PC-9 (cell line): Measurements from ENCODE around the gene DLG2. TPM values are rescaled to one million over a fixed set of nuclear protein-coding genes. Genes with fewer than 3 reads are reported as not detected.

Experiments
- BruUV-seq: library from RNA; stranded (reverse); fragments of 400-500 nt; replicated peaks from 2 replicates; lab custom pipeline; 2021; lab: Mats Ljungman, UMichigan
- CTCF ChIA-PET: fragments of 300-600 bp; sonication (Branson Sonifier 250); formaldehyde crosslinking; loops from one replicate; lab custom pipeline; 2022; ENCODE audit warnings: antibody characterized with exemption; lab: Charles Lee
- POLR2A ChIA-PET: fragments of 300-600 bp; sonication (Branson Sonifier 250); formaldehyde crosslinking; loops from one replicate; lab custom pipeline; 2022; ENCODE audit warnings: antibody characterized with exemption; ENCODE audit not compliant: unreplicated experiment; lab: Charles Lee
- DNase-seq, 2 experiments: peaks; one replicate each; pipeline versions ENCODE4 v3.0.0 to v3.0.0-alpha.2; 2015 to 2022; ENCODE audit warnings: mixed read lengths in 1 of 2
- H2AFZ ChIP-seq: fragments of 200-600 bp; sonication (generic); 2 replicates; pipeline ENCODE4 v1.8.1; 2017; ENCODE audit warnings: antibody characterized with exemption
- H3F3A ChIP-seq: fragments of 200-600 bp; sonication (generic); 2 replicates; pipeline ENCODE4 v1.8.1; 2017; ENCODE audit warnings: antibody characterized with exemption, mild to moderate bottlenecking, low read depth; ENCODE audit not compliant: insufficient read depth
- H3K27ac ChIP-seq: fragments of 200-600 bp; sonication (generic); 2 replicates; pipeline ENCODE4 v1.6.1; 2016; ENCODE audit warnings: mixed run types
- H3K27me3 ChIP-seq: fragments of 200-600 bp; sonication (generic); 2 replicates; pipeline ENCODE4 v1.6.1; 2016; ENCODE audit warnings: low read depth, mixed run types; ENCODE audit not compliant: insufficient read depth
- H3K36me3 ChIP-seq: fragments of 200-600 bp; sonication (generic); 2 replicates; pipeline ENCODE4 v1.6.1; 2016; ENCODE audit warnings: low read depth, mixed run types
- H3K4me1 ChIP-seq: fragments of 200-600 bp; sonication (generic); replicated peaks from 2 replicates; pipeline ENCODE4 v1.6.1; 2016; ENCODE audit warnings: mixed run types; ENCODE audit not compliant: insufficient read depth
- H3K4me2 ChIP-seq: fragments of 200-600 bp; sonication (generic); 2 replicates; pipeline ENCODE4 v1.6.1; 2017; ENCODE audit warnings: mixed run types
- H3K4me3 ChIP-seq: fragments of 200-600 bp; sonication (generic); 2 replicates; pipeline ENCODE4 v1.6.1; 2016; ENCODE audit warnings: mixed run types
- H3K79me2 ChIP-seq: fragments of 200-600 bp; sonication (generic); 2 replicates; pipeline ENCODE4 v1.6.1; 2017; ENCODE audit warnings: low read depth, mixed run types
- H3K9me2 ChIP-seq: fragments of 200-600 bp; sonication (generic); 2 replicates; pipeline ENCODE4 v1.8.1; 2017; ENCODE audit warnings: mild to moderate bottlenecking; ENCODE audit not compliant: insufficient read depth
- H3K9me3 ChIP-seq: fragments of 200-600 bp; sonication (generic); 2 replicates; pipeline ENCODE4 v1.8.1; 2016; ENCODE audit warnings: low read depth; ENCODE audit not compliant: insufficient read depth
- H4K20me1 ChIP-seq: fragments of 200-600 bp; sonication (generic); 2 replicates; pipeline ENCODE4 v1.8.1; 2017; ENCODE audit not compliant: insufficient read depth
- CTCF ChIP-seq: fragments of 200-600 bp; sonication (generic); conservative IDR thresholded peaks from 2 replicates; pipeline ENCODE4 v1.6.1; 2017; ENCODE audit warnings: mixed run types, antibody characterized with exemption, mild to moderate bottlenecking, moderate library complexity
- EZH2 ChIP-seq: fragments of 200-600 bp; sonication (generic); IDR thresholded peaks from 2 replicates; pipeline ENCODE4 v1.8.0; 2017; ENCODE audit warnings: antibody characterized with exemption, low read depth
- intact Hi-C: fragments of 100-400 bp; cut with micrococcal nuclease; formaldehyde crosslinking; loops from one replicate; pipeline ENCODE4 v1.10.0; 2022; ENCODE audit not compliant: unreplicated experiment
- total RNA-seq: library from RNA; stranded (reverse); gene quantifications from 2 replicates; pipeline ENCODE4 v1.2.3, GENCODE V29; 2021

DLG2 gene
- total RNA-seq, 1 experiment from 2014 or later, result 6.4 TPM

- Histone ChIP-seq H3K4me3 (no peak overlapping the region), H2AFZ (no peak overlapping the region), H3K9me3 (no peaks in the 10 kb centered on the region), H3K79me2 (no peaks in the 10 kb centered on the region), H3K27ac (no peak overlapping the region), H3K27me3 (no peaks in the 10 kb centered on the region), H3K36me3 (no peaks in the 10 kb centered on the region), H3K9me2 (no peaks in the 10 kb centered on the region; the same call in 1 of the 2 replicates), H3K4me2 (no peak overlapping the region), H4K20me1 (no peaks in the 10 kb centered on the region), H3F3A (no peaks in the 10 kb centered on the region), H3K4me1 (no peaks in the 10 kb centered on the region)
- intact Hi-C loops, result no loop called here
- ChIA-PET CTCF (interaction anchor here (0.5 kb wide), 1 partner anchor 19 kb away, joined by 3 read pairs; no protein-coding TSS in a partner anchor), POLR2A (no interaction called here)
- no TSS peak for BruUV-seq
- no peak for DNase-seq
- TF ChIP-seq EZH2 (no peak), CTCF (no peak)
Observed at GRCh38 chr11:84413549-84413948, 1213.6 kb downstream of the DLG2 start.

GRCh38 chr11:84412862-84413261, 1214.3 kb downstream of the DLG2 start:
- BruUV-seq, result no TSS peak
- Histone ChIP-seq H3F3A (no peaks in the 10 kb centered on the region), H4K20me1 (no peaks in the 10 kb centered on the region), H3K4me2 (no peak overlapping the region), H3K27ac (no peak overlapping the region), H3K79me2 (no peaks in the 10 kb centered on the region), H3K4me3 (no peak overlapping the region), H3K9me2 (no peaks in the 10 kb centered on the region; the same call in 1 of the 2 replicates), H3K36me3 (no peaks in the 10 kb centered on the region), H3K27me3 (no peaks in the 10 kb centered on the region), H3K9me3 (no peaks in the 10 kb centered on the region), H2AFZ (no peak overlapping the region), H3K4me1 (no peaks in the 10 kb centered on the region)
- intact Hi-C loops, result no loop called here
- TF ChIP-seq EZH2 (no peak), CTCF (no peak)
- DNase-seq, result no peak
- POLR2A ChIA-PET, result interaction anchor here (1.0 kb wide), 1 partner anchor 25 kb away, joined by 4 read pairs; no protein-coding TSS in a partner anchor
- CTCF ChIA-PET, result no interaction called here

- BruUV-seq, result no TSS peak
Observed at GRCh38 chr11:84408946-84409411, 1218.2 kb downstream of the DLG2 start.

More at GRCh38 chr11:84408946-84409411, 1218.2 kb downstream of the DLG2 start:
- Histone ChIP-seq H3K36me3 (no peaks in the 10 kb centered on the region), H2AFZ (no peak overlapping the region), H3K27ac (no peak overlapping the region), H4K20me1 (no peaks in the 10 kb centered on the region), H3K9me2 (no peaks in the 10 kb centered on the region), H3K79me2 (no peaks in the 10 kb centered on the region), H3F3A (no peaks in the 10 kb centered on the region), H3K4me3 (no peak overlapping the region), H3K4me2 (no peak overlapping the region), H3K27me3 (no peaks in the 10 kb centered on the region), H3K9me3 (no peaks in the 10 kb centered on the region), H3K4me1 (no peaks in the 10 kb centered on the region)
- CTCF ChIA-PET, result no interaction called here
- POLR2A ChIA-PET, result no interaction called here
- intact Hi-C loops, result no loop called here
- DNase-seq, result no peak
- no peak for TF ChIP-seq CTCF
- TF ChIP-seq EZH2, result no peak
